Urinary bladder (tissue), 4 donors: ENCODE measurements around the gene CIAO3. TPM values are rescaled to one million over a fixed set of nuclear protein-coding genes. Genes with fewer than 3 reads are reported as not detected.

Experiments used
- DNase-seq: peaks from one replicate; pipeline ENCODE4 v3.0.0-alpha.2; 2015; ENCODE audit errors: extremely low spot score
- H3K27ac ChIP-seq: one replicate; pipeline ENCODE4 v1.5.1; 2013; ENCODE audit warnings: low read depth, mild to moderate bottlenecking, moderate library complexity
- H3K36me3 ChIP-seq: one replicate; pipeline ENCODE4 v1.6.1; 2013; ENCODE audit warnings: mild to moderate bottlenecking, moderate library complexity; ENCODE audit not compliant: insufficient read depth
- H3K4me1 ChIP-seq: one replicate; pipeline ENCODE4 v1.6.1; 2013; ENCODE audit warnings: mild to moderate bottlenecking, moderate library complexity; ENCODE audit not compliant: insufficient read depth
- H3K4me3 ChIP-seq: one replicate; pipeline ENCODE4 v1.5.1; 2013; ENCODE audit warnings: low read depth, low read length
- WGBS: extraction: QIAGEN DNeasy Blood & Tissue Kit; methylation state at CpG from one replicate; pipeline ENCODE4 v1.1.7; 2013; 5-methylcytosine and 5-hydroxymethylcytosine counted together
- polyA plus RNA-seq: library from polyadenylated mRNA; stranded (reverse); fragments of 200-250 nt; gene quantifications from one replicate; pipeline ENCODE4 v1.2.3, GENCODE V29; 2013
- total RNA-seq: library from RNA; depleted of rRNA; stranded (reverse); fragments of >200 nt; gene quantifications from one replicate; pipeline ENCODE4 v1.2.3, GENCODE V29; 2014
- donor health status: healthy with polysubstance abuse.
- donor health status: healthy.

CIAO3 gene
- total and polyA plus RNA-seq, 2 donors = 26.6 to 33.4 TPM

DNA sequence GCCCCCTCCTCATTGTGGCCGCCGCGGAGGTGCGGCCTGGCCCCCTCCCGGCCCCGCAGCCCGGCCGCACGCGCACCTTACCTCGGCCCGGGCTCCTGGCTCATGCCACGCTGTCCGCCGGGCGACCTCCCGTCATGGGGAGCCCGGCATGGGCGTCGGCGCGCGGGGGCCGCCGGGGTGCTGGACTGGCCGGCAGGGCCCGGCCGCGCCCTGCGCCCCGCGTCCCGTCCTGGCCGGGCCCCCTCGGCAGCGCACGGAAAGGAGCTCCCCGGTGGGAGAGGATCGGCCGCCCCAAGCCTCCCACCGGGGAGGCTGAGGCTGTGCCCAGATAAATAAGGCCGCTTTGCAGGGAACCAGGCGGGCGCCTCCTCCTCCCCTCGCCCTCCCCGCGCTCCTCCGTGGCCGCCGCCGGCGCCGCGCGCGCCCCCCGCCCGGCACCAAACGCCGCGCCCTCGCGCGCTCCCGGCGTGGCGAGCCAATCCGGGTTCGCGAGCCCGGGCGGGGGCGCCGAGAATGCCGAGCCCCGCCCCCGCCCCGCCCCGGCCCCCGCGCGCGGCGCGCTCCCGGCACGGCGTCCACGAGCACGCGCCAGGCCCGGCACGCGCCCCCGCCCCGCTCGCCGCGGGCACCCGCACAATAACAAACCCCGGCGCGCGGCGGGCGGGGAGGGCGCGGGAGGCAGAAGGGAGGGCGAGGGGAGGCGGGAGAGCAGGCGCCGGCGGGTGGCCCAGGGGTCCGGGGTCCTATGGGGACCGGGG is 35.2 kb downstream of the CIAO3 start, which contains the start of gene FBXL16:
FBXL16 (minus strand) TSS at position 371 of the 758 bp plus-strand sequence. CDS start 8,396 bp downstream, outside the sequence.
- H3K27ac ChIP-seq = no peak within 1 kb of the TSS
- 1% methylated on average over 113 of the region's 115 CpGs for WGBS
- DNase-seq = no peak
- H3K4me1 ChIP-seq = peaks cover 3% of the 10 kb centered on the region
- peak within 1 kb of the TSS; percentile 25 for H3K4me3 ChIP-seq
- H3K36me3 ChIP-seq = no peaks in the 10 kb centered on the region

DNA sequence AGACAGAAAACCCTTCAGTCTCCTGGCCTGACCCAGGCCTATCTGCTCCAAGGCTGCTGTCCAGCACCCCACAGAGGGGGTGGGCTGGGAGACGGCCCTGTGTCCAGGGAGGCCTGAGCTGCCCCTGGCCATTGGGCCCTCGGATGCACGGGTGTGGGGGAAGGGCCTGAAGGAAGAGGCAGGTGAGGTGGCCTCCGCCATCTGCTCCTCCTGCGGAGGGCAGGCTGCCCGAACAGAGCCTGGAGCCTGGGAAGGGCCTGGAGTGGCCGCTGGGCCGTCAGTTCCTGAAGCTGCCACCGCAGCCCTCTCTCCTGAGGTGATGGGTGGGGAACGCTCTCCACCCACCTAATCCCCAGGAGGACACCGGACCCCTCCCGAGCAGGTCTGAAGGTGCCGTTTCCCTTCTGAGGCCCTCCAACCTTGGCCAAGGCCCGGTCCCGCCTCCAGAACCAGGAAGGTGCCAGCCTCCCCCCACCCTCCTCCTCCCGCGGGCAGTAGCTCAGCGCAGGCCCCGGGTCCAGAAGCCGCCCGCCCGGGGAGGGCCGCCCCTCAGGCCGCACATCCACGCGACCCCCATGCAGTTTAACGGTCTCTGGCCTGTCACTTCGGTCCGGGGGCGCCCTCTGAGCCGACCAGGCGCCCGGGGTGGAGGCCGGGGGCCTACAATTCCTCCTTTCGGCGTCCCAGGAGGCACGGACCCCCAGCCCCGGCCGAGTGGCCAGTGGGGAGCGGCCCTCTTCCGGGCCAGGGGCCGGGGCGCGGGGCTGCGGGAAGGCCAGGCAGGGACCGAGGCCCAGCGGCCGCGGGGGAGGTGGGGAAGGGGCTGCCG is 36.0 kb downstream of the CIAO3 start:
- H3K36me3 ChIP-seq = no peaks in the 10 kb centered on the region
- 12% methylated on average over 50 of the region's 50 CpGs for WGBS
- H3K4me1 ChIP-seq = peaks cover 3% of the 10 kb centered on the region
- H3K27ac ChIP-seq = no peak overlapping the region
- no peak overlapping the region for H3K4me3 ChIP-seq
- no peak for DNase-seq

DNA sequence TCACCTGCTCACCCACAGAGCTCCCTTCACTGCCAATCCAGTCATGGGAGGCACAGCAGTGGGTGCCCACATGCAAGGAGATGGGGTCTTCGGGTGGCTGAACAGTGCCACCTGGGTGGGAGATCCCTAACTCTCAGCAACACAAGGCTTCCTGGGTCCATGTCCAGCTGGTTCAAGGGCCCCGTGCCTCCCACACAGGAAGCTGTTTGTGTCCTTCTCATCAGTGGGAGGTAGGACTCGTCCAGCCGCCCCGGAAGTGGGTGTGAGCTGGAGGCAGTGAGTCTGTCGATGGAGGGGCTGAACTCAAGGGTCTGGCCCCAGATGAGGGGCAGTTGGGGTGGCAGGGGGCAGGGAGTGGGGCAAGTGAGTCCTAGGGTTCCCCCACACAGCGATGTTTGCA is 36.8 kb downstream of the CIAO3 start:
- 76% methylated on average over 7 of the region's 7 CpGs for WGBS
- Histone ChIP-seq H3K4me1 (peaks cover 3% of the 10 kb centered on the region), H3K27ac (no peak overlapping the region), H3K4me3 (no peak overlapping the region), H3K36me3 (no peaks in the 10 kb centered on the region)
- no peak for DNase-seq

DNA sequence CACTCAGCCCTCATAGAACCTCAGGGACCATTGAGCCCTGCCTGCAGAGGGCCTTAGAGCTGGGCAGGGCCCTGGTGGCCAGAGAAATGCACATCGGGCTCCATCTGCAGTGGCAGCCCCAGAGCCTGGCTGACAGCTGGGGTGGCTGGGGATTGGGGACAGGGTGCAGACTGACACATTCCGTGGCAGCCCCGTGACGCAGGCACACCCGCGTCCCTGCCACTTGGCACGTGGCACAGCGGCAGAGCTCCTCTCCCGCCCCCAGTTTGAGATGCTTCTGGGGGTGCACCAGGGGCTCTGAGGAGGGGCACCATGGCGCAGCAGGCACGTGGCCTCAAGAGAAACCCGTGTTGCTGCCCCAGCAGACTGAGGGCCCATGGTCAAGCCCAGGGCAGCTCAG is 37.4 kb downstream of the CIAO3 start:
- Histone ChIP-seq H3K36me3 (no peaks in the 10 kb centered on the region), H3K4me1 (peaks cover 3% of the 10 kb centered on the region), H3K4me3 (no peak overlapping the region), H3K27ac (no peak overlapping the region)
- 81% methylated on average over 12 of the region's 12 CpGs for WGBS
- no peak for DNase-seq

DNA sequence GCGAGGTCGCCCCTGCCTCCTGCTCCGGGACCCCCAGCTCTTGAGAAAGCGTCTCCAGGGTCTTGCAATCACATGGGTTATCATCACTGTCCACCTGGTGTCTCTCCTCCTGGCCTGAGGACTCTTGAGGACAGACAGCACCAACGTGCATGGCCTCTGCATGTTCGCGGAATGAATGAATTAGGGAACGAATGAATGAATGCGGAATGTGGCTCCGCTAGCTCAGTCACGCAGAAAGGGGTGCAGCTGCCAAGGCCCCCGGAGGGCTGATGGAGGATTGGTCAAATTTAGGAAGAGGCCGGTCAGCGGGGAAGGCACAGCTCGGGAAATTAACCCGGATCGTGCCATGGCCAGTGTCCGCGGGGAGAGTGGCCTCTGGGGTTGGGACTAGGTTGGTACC is 38.5 kb downstream of the CIAO3 start:
- Histone ChIP-seq H3K4me3 (no peak overlapping the region), H3K27ac (no peak overlapping the region), H3K36me3 (no peaks in the 10 kb centered on the region), H3K4me1 (peaks cover 3% of the 10 kb centered on the region)
- DNase-seq = no peak
- 82% methylated on average over 19 of the region's 19 CpGs for WGBS

DNA sequence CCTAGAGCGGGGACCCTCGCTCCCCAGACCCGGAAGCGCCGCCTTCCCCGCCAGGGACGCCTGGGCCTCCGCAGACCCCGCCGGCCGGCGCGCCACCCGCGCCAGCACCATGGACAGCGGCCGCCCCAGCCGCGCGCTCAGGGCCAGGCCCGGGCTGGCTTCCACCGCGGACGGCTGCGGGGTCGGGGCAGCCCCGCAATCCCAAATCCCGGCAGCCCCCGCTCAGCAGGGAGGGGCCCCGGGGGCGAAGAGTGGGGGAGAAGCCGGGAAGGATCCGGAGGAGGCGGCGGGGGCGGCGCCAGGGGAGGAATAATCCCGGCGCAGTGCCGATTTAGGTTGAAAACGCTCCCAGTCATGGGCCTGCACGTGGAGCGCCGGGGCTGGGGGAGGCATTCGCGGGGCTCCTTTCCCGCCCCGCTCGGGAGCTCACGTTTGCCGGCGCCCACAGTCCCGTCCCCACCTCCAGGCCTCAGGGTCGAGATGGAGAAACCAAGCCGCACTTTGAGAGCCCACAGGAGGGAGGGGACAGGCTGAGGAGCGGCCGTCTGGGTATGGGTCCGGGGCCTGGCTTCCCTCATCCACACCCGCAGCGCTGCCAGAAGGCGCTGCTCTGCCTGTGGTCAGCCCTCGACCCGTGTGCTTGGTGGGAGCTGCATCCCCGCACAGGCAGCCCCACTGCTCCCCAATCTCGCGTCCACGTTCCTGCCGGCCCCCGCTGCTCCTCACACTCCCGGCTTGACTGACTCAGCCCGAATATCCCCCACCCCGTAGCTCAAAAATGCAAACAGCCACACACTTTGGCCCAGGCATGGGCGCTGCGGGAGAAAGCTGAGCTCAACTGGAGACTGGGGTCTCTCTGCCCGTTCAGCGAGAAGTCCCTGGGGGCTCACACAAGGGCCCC is 39.9 kb downstream of the CIAO3 start:
- no peak for DNase-seq
- 5% methylated on average over 76 of the region's 76 CpGs for WGBS
- Histone ChIP-seq H3K36me3 (no peaks in the 10 kb centered on the region), H3K27ac (no peak overlapping the region), H3K4me1 (peaks cover 3% of the 10 kb centered on the region), H3K4me3 (no peak overlapping the region)

DNA sequence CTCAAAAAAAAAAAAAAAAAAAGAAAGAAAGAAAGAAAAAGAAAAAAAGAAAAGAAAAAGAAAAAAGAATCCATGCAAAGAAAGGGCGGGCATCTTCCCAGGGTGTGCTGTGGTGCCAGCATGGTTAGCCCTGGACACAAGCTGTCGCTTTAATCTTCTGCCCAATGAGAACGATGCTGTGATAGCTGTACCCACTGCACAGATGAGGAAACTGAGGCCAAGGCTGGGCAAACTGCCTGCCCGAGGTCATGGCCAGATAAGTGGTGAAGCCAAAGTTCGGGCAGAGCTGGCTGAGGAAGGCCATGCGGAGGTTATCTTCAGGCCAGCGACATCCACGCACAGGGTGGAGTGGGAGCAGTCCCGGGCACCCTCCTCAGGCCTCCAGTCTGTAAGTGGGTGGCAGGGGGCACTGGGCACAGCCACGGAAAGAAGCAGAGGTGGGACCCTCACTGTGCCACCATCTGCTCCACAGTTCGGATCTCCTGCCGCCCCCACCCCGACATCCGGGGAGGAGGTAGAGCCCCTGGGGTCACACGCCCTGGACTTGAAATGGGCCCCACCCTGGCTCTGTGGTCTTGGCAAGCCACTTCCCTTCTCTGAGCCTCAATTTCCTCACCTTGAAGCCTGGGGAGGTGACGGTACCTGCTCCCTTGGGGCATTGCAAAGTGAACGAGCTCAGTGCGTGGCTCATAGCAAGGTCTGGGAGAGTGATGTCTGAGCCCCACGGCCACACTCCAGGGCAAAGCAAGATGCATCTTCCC is 41.7 kb downstream of the CIAO3 start:
- H3K27ac ChIP-seq = no peak overlapping the region
- H3K4me3 ChIP-seq = no peak overlapping the region
- DNase-seq = no peak
- WGBS = 72% methylated on average over 19 of the region's 19 CpGs
- H3K36me3 ChIP-seq = no peaks in the 10 kb centered on the region
- no peaks in the 10 kb centered on the region for H3K4me1 ChIP-seq

DNA sequence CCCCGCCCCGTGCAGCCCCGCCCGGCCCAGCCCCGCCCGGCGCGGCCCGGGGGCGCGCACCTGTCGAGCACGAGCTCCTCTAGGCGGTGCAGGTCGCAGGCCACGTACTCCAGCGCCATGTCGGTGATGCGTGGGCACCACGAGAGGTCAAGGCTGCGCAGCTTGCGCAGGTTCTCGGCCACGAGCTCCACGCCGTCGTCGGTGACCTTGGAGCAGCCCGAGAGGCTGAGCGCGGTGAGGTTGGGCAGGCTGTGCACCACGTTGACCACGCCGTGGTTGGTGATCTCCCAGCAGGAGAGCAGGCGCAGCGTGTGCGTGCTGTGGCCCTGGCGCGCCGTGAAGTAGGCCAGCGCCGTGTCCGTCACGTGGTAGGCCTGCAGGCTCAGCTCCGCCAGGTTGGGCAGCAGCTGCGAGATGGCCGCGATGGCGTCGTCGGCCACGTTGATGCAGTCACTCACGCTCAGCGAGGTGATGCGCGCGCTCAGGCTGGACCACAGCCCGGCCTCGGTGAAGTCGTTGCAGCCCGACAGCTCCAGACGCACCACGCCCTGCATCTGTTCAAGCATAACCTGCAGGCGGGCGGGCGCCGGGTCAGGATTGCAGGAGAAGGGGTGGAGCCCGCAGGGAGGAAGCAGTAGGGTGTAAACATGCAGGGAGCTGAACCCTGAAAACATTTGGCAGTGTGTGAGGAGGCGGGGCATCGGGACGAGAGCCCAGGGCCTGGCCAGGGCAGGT is 45.3 kb downstream of the CIAO3 start:
- Histone ChIP-seq H3K36me3 (no peaks in the 10 kb centered on the region), H3K4me3 (peak overlapping the region; percentile 19), H3K4me1 (no peaks in the 10 kb centered on the region), H3K27ac (no peak overlapping the region)
- 2% methylated on average over 71 of the region's 71 CpGs for WGBS
- DNase-seq = no peak

DNA sequence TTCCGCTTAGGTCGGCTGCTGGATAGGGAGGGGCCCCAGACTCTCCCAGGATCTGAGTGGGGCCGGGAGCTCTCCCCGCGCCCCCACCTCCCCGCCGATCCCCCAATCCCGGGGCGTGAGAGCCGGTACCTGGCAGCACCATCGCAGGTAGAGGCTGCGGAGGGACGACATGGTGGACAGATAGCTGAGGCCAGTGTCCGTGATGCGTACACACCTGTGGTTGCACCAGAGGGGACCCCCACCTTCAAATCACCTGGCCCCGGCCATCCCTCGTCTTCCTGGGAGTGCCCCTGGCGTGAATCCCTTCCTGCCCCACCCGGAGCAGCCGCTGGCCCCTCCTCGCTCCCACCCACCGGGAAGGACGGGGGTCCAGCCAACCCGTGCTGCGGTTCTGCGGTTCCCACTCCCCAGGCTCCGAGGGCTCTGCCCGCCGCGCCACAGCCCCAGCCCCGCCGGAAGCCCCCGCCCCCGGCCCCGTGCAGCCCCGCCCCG is 45.9 kb downstream of the CIAO3 start:
- no peak overlapping the region for H3K27ac ChIP-seq
- DNase-seq = no peak
- H3K4me1 ChIP-seq = no peaks in the 10 kb centered on the region
- peak overlapping the region; percentile 19 for H3K4me3 ChIP-seq
- H3K36me3 ChIP-seq = no peaks in the 10 kb centered on the region
- WGBS = 1% methylated on average over 37 of the region's 37 CpGs

DNA sequence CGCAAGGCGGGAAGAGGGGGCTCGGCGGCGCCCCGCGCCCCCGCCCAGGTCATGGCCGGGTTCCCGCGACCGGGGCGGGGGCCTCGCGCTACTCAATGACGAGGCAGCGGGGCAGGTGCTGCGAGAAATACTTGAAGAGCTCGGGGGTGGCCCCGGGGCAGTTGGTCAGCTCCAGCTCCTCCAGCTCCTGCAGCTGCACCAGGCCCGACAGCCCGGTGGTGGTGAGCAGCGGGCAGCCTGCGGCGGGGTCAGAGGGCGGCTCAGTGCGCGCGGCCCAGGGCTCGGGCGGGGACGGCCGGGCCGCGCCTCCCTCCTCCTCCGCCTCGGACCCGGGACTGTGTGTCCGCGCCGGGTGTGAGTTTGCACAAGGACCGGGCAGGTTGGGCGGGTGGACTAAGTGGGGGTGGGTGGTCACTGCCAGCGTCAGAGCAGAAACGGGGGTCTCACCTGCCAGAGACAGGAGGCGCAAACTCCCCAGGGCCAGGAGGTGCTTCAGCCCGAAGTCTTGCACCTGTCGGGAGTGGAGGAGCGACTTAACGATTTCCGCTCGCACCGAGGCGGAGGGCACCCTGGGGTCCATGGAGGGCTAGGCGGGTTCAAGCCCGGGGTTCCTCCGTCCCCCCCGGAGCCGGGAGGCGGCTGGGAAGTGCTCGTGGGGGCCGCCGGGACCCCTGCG is 46.5 kb downstream of the CIAO3 start:
- Histone ChIP-seq H3K4me1 (no peaks in the 10 kb centered on the region), H3K27ac (no peak overlapping the region), H3K36me3 (no peaks in the 10 kb centered on the region), H3K4me3 (peak overlapping the region; percentile 19)
- 2% methylated on average over 64 of the region's 64 CpGs for WGBS
- no peak for DNase-seq

DNA sequence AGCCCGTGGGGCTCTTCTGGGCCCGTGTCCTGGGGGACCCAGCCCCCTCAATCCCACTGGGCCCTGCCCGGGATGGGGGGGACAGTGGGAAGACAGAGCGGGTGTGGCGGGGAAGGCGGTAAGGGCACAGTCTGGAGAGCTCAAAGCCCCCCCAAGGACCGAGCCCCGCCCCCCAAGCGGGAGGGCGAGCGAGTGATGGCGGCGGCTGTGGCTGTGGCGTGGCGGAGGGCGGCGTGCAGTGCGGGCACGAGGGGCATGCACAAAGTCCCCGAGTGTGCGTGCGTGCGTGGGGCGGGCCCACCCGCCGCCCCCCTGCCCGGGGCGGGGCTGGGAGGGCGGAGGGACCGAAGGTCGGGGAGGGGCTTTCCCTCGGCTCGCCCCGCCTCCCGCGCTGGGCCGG is 47.0 kb downstream of the CIAO3 start:
- DNase-seq = no peak
- H3K36me3 ChIP-seq = no peaks in the 10 kb centered on the region
- H3K4me3 ChIP-seq = no peak overlapping the region
- H3K4me1 ChIP-seq = no peaks in the 10 kb centered on the region
- no peak overlapping the region for H3K27ac ChIP-seq
- WGBS = 3% methylated on average over 37 of the region's 37 CpGs

DNA sequence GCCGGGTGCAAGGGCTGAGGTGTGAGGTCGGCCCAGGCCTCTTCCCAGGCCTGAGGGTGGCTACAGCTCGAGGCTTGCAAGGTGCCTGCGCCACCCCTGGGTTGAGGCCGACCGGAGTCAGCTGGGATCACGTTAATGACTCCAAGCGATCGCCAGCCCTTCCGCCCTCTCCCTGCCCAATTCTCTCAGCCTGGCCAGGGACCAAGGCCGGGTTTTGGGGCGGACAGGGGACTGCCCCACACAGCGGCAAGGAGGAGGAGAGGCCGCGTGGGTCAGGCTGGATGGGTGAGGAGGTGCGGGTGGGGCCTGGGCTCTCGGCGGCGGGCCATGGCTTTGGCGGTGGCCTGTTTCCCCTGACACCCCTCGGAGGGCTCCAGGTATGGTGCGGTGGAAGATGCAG is 47.4 kb downstream of the CIAO3 start:
- H3K27ac ChIP-seq = no peak overlapping the region

More for the DNA sequence above, 47.4 kb downstream of the CIAO3 start:
- 30% methylated on average over 22 of the region's 22 CpGs for WGBS
- H3K4me1 ChIP-seq = no peaks in the 10 kb centered on the region
- DNase-seq = no peak
- no peaks in the 10 kb centered on the region for H3K36me3 ChIP-seq
- no peak overlapping the region for H3K4me3 ChIP-seq
